NOMO-1 treated with dmso at 0.1 percent for 144 hours (cell line): Measurements from ENCODE around the gene TMTC1.
A peak's percentile ranks its signal among the peaks of the same experiment; 100 is the strongest.
"Not testable (repeated sequence)": the region's sequence is repeated elsewhere in the genome, so short reads cannot be mapped to it uniquely, and the experiment has no call there.

Source experiments
- DNase-seq: peaks from one replicate; lab custom pipeline; 2025; ENCODE audit not compliant: unreplicated experiment; lab: John Stamatoyannopoulos, UW

The TMTC1 gene

GRCh38 chr12:29783773-29784666 is at the start of gene TMTC1:
TMTC1 (minus strand) TSS chr12:29783942; CDS start chr12:29783751, 191 bp downstream.
- peak; percentile 10 for DNase-seq

DNA sequence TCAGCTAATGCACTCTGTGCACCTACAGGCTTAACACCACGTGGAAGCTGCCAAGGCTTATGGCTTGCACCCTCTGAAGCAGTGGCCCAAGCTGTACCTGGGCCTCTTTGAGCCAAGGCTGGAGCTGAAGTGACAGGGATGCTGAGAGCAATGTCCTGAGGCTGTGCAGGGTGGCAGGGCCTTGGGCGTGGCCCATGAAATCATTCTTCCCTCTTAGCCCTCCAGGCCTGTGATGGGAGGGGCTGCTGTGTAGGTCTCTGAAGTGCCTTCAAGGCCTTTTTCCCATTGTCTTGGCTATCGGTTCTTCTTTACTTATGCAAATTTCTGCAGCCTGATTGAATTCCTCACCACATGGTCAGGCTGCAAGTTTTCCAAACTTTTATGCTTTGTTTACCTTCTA is 47.4 kb upstream of the TMTC1 start:
- DNase-seq: no peak

- no peak for DNase-seq
Observed at GRCh38 chr12:29830391-29830790, 46.6 kb upstream of the TMTC1 start.

DNA sequence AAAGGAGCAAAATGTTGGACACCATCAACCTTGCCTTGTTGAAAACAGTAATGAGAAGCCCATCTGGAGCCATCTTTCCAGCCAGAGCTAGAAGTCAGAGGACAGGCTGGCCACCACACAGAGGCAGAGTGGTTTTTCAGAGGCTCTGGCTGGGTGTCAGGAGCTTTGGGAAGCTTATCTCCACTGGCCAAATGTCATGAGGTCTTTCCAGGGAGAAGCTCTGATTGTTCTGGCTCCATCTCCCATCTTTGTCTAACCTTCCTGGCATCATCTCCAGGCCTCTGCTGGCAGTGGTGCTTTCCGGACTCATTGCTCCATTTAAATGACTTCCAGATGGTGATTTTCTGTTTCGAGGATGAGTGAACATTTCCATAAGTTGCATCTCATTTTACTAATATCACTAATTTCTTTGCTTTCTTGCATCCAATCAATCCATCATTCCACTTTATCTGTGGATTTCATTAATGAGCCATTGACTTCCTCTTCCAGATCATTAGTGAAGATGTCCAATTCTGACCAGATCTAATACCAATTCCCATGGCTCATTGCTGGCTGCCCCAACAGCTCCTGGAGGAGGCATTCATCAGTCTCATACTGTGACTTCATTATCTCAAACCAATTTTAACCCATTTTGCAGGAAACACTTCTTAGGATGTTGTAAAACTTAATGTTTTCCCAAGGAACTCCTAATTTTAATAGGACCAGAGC is 35.3 kb upstream of the TMTC1 start:
- DNase-seq: no peak

- no peak for DNase-seq
Observed at GRCh38 chr12:29816874-29817725, 33.4 kb upstream of the TMTC1 start.

DNA sequence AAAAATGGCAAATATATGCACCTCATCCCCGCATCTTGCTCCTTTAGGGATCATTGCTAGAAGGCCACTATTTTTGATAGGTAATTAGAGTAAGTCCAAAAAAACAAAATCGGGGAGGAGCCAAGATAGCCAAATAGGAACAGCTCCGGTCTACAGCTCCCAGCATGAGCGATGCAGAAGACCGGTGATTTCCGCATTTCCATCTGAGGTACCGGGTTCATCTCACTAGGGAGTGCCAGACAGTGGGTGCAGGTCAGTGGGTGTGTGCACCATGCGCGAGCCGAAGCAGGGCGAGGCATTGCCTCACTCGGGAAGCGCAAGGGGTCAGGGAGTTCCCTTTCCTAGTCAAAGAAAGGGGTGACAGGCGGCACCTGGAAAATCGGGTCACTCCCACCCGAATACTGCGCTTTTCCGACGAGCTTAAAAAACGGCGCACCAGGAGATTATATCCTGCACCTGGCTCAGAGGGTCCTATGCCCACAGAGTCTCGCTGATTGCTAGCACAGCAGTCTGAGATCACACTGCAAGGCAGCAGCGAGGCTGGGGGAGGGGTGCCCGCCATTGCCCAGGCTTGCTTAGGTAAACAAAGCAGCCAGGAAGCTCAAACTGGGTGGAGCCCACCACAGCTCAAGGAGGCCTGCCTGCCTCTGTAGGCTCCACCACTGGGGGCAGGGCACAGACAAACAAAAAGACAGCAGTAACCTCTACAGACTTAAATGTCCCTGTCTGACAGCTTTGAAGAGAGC is 26.0 kb upstream of the TMTC1 start:
- not testable (repeated sequence) for DNase-seq

DNA sequence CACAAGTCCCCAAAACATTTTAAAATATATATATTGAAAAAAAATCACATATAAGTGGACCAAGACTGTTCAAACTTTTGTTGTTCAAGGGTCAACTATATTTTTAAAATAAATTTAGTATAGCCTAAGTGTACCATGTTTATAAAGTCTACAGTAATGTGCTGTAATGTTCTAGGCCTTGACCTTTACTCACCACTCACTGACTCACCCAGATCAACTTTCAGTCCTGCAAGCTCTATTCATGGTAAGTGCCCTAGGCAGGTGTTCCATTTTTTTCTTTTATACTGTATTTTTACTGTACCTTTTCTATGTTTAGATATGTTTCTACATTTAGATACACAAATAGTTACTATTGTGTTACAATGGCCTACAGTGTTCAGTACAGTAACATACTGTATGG is 23.4 kb upstream of the TMTC1 start:
- no peak for DNase-seq

DNA sequence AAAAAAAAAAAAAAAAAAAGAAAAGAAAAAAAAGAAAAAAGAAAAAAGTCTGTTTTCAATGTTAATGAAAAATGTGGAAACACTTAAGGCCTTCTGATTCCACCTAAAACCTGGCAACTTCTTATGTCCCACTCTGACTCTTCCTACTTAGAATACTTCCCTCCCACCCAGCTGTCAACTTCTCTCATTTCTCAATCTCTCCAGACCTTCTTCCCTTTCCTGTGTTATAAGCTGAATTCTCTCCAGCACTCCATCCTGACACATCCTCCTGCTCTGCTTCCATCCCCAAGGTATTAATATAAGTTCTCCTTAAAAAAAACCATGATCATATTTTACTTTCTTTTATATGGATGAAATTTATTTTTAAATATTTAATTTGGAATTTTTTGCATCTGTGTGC is 20.3 kb upstream of the TMTC1 start:
- no peak for DNase-seq

DNA sequence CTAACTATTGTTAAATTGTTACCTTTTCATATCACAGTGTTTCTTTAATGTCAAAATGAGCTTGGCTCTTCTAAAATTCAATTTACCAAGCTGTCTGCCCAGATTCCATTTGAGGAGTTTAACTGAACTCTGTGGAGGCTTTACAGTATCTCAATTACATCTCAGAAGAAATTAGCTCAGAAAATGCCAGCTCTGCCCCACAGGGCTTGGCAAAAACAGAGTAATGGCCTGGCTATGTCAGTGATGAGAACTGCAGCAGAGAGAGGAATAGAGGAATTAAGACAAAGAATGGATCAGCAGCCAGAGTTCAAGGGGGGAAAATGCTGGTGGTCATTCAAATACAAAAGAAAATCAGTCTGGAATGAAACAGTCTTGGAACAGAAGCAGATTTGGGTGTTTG is 15.8 kb upstream of the TMTC1 start:
- DNase-seq: no peak

- DNase-seq: no peak
Observed at GRCh38 chr12:29797565-29798355, 14.0 kb upstream of the TMTC1 start.

DNA sequence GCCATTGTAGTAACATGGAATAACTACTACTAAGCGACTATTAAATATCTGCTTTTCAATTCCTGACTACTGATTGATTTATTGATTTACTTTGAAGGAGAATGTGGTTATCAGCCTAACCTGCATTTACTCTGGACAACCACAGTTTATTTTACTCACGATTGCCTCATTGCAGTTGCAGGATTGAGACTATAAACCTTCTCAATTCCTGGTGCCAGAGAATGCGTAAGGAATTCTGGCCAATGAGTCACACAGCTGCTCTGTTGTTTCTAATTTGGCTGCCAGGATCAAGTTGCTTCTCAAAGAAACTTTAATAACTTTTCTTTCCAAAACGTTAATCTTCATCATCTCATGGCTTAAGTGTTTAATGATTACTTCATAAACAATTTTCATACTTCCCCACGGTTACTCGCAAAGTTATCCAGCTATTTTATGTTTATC is 13.1 kb upstream of the TMTC1 start:
- DNase-seq: no peak

DNA sequence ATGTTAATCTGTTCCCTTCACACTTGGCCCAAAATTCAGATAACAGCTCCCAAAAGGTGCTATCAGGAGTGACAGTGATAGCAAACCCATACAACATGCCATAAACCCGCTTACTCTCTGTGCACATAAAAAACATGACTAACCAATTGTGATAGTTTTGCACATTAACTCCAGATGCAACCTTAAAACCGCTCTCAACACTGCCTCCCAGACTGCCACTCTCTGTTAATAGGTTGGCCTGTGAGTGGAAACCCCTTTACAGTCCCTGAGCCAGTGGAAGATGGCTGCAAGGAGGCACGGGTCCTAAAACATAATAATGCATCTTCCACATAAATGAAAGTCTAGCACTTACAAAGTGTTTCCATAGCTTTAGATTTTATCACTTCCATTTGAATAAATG is 12.0 kb upstream of the TMTC1 start:
- no peak for DNase-seq

DNA sequence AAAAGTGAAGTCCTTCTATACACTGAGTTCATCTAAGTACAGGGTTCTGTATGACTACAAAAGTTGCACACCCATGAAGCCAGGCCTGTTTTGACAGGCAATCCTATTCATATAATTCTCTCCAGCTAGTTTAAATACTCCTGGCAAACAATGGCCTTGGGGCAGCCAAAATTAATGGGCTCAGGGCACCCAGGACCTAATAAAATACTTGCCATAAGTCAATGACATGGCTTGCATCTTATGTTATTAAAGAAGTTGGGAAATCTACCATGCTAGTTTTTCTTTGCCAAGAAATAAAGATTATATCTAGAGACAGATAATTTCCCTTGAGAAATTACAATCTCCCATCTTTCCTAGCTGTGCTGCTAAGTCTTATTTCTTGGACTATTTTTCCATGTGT is 11.1 kb upstream of the TMTC1 start:
- DNase-seq: no peak

DNA sequence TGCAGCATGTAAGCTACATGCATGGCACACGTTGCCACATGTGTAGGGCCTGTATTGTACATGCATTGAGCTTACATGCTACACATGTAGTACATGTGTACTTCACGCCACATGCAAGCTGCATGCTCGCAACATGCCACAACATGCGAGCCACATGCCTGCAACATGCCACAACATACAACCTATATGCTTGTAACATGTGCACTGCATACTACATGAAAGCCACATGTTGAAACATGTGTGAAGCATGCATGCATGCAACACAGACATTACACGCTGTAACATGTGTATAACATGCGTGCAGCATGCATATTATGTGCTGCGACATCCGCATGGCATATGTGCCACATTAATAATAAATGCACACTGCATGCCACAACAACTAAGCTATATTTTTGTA is 9.1 kb upstream of the TMTC1 start:
- no peak for DNase-seq

DNA sequence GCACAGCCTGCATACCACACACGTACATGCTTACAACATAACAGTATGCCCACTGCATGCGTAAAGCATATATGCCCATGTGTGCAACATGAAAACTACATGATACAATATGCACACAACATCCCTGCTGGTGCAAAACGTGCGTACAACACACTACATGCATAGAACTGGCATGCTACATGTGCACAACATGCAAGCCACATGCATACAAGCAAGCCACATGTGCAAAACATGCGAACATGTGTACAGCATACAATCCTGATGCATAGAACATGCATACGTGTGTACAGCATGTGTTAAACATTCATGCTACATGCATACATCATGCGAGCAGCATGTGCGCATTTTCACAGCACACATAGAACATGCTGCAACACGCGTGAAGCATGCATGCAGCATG is 8.4 kb upstream of the TMTC1 start:
- DNase-seq: no peak

DNA sequence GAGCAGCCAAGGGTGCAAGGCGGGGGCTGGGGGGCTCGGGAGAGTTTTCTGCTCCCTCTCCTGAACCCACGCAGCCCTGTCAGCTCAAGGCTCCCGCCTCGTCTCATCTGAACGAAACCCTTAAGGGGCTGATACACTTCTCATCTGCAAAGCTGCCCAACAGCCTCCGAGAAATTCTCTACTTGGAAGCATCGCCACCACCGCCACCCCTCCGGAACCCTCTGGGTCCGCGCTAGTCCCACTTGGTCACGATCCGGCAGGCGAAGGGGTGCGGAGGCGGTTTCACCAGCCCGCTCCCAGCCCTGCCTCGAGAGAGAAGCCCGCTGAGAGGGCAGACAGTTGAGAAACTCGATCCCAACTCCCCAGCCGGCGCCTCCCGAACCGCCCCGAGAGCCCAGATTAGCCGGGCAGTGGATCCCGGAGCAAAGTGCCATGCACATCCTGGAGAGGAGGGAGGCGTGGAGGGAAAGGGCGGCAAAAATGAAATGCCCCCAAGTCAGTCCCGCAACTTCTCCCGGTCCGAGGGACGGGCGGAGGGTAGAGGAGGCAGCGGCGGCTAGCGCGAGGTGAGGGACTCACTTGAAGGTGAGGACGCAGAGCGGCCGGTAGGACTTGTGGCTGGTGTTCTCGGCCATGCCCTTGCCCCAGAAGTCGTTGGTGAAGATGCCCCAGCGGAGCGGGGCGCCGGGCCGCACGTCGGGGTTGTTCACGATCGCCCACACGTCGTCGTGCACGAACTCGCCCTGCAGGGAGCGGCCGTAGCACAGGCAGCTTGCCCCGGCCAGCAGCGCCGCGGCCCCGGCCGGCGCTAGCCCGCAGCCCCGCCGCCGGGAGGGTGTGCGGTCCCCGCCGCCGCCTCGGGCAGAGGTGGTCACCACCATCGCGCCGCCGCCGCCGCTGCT is 620 bp downstream of the TMTC1 start:
- no peak for DNase-seq

GRCh38 chr12:29782285-29782870 is 1.4 kb downstream of the TMTC1 start:
- DNase-seq: peak; percentile 93

GRCh38 chr12:29781705-29782266 is 2.0 kb downstream of the TMTC1 start:
- no peak for DNase-seq
